Measurements from ENCODE around the gene EIF4B.
A peak's percentile ranks its signal among the peaks of the same experiment; 100 is the strongest.

The EIF4B gene

GRCh38 chr12:53005986-53006809 is at the start of gene EIF4B:
EIF4B (plus strand) TSS chr12:53006456; CDS start chr12:53006484, 28 bp downstream.
- H3K27me3 ChIP-seq: peaks cover 5% of the 10 kb centered on the region
- peak within 1 kb of the TSS; percentile 96 for H3K27ac ChIP-seq
- no peaks in the 10 kb centered on the region for H3K9me3 ChIP-seq
- no peaks in the 10 kb centered on the region for H3K36me3 ChIP-seq
- TF ChIP-seq CTCF (IDR thresholded peaks at IDR 0.05): peak; percentile 23
- peak within 1 kb of the TSS; percentile 99 to 100 for H3K4me3 ChIP-seq (ENCODE audit: low read depth in 1 of 2, low read length in 1 of 2)
- H3K4me1 ChIP-seq (ENCODE audit: control insufficient read depth in 1 of 2, insufficient read depth in 1 of 2, low read depth in 1 of 2, low read length in 1 of 2): peaks cover 17 to 20% of the 10 kb centered on the region in 2 experiments

GRCh38 chr12:52956987-52957386 is 49.3 kb upstream of the EIF4B start:
- no peaks in the 10 kb centered on the region for H3K4me1 ChIP-seq (ENCODE audit: control insufficient read depth in 1 of 2, insufficient read depth in 1 of 2, low read depth in 1 of 2, low read length in 1 of 2)
- H3K27me3 ChIP-seq: no peaks in the 10 kb centered on the region
- no peaks in the 10 kb centered on the region for H3K36me3 ChIP-seq
- no peak for TF ChIP-seq CTCF (IDR thresholded peaks at IDR 0.05)
- no peak overlapping the region for H3K27ac ChIP-seq
- no peak overlapping the region for H3K4me3 ChIP-seq (ENCODE audit: low read depth in 1 of 2, low read length in 1 of 2)
- H3K9me3 ChIP-seq: no peaks in the 10 kb centered on the region

GRCh38 chr12:52964556-52965336 is 41.5 kb upstream of the EIF4B start:
- no peak for TF ChIP-seq CTCF (IDR thresholded peaks at IDR 0.05)
- Histone ChIP-seq H3K4me1 (ENCODE audit: control insufficient read depth in 1 of 2, insufficient read depth in 1 of 2, low read depth in 1 of 2, low read length in 1 of 2) (no peaks in the 10 kb centered on the region), H3K27ac (no peak overlapping the region), H3K4me3 (ENCODE audit: low read depth in 1 of 2, low read length in 1 of 2) (no peak overlapping the region), H3K36me3 (no peaks in the 10 kb centered on the region), H3K27me3 (peaks cover 37% of the 10 kb centered on the region), H3K9me3 (no peaks in the 10 kb centered on the region)

- no peaks in the 10 kb centered on the region for H3K9me3 ChIP-seq
- H3K4me1 ChIP-seq (ENCODE audit: control insufficient read depth in 1 of 2, insufficient read depth in 1 of 2, low read depth in 1 of 2, low read length in 1 of 2): no peaks in the 10 kb centered on the region
- no peak overlapping the region for H3K27ac ChIP-seq
- peaks cover 37% of the 10 kb centered on the region for H3K27me3 ChIP-seq
- no peaks in the 10 kb centered on the region for H3K36me3 ChIP-seq
- no peak for TF ChIP-seq CTCF (IDR thresholded peaks at IDR 0.05)
- H3K4me3 ChIP-seq (ENCODE audit: low read depth in 1 of 2, low read length in 1 of 2): no peak overlapping the region
These were observed 40.9 kb upstream of the EIF4B start for GRCh38 chr12:52965337-52965731.

GRCh38 chr12:52969166-52969795 is 37.0 kb upstream of the EIF4B start:
- Histone ChIP-seq H3K27ac (no peak overlapping the region), H3K27me3 (peaks cover 33% of the 10 kb centered on the region), H3K36me3 (no peaks in the 10 kb centered on the region), H3K4me3 (ENCODE audit: low read depth in 1 of 2, low read length in 1 of 2) (no peak overlapping the region), H3K4me1 (ENCODE audit: control insufficient read depth in 1 of 2, insufficient read depth in 1 of 2, low read depth in 1 of 2, low read length in 1 of 2) (no peaks in the 10 kb centered on the region), H3K9me3 (no peaks in the 10 kb centered on the region)
- no peak for TF ChIP-seq CTCF (IDR thresholded peaks at IDR 0.05)
